HepG2 (cell line): ENCODE data around the gene FAM43A. TPM values are rescaled to one million over a fixed set of nuclear protein-coding genes. Genes with fewer than 3 reads are reported as not detected.

Source experiments
- CREB1 ChIP-seq, 2 experiments: fragments of 450-650 bp in 1 of 2; IDR thresholded peaks; 2 replicates each; pipeline ENCODE4 v1.6.1; 2016 to 2017; ENCODE audit warnings: control low read depth in 1 of 2, mild to moderate bottlenecking in 1 of 2, missing compliant biosample characterization in 1 of 2, missing genetic modification characterization in 1 of 2
- DNMT3B ChIP-seq: conservative IDR thresholded peaks from 2 replicates; pipeline ENCODE4 v1.6.1; 2016; ENCODE audit warnings: missing biosample characterization, control low read depth
- ESRRA ChIP-seq: sonication (generic); formaldehyde crosslinking; IDR thresholded peaks from 2 replicates; pipeline ENCODE4 v1.5.1; 2020; ENCODE audit warnings: mild to moderate bottlenecking, low read depth, missing genetic modification reagents
- FOSL2 ChIP-seq: sonication (generic); formaldehyde crosslinking; IDR thresholded peaks from 2 replicates; pipeline ENCODE4 v1.4.0; 2020; ENCODE audit warnings: missing genetic modification reagents
- FOXC1 ChIP-seq: sonication (generic); formaldehyde crosslinking; IDR thresholded peaks from 2 replicates; pipeline ENCODE4 v1.8.0; 2022; ENCODE audit warnings: mild to moderate bottlenecking, missing genetic modification reagents, borderline replicate concordance
- FOXP1 ChIP-seq, 2 experiments: fragments of 450-650 bp in 1 of 2; IDR thresholded peaks; 2 replicates each; pipeline ENCODE4 v1.6.1; 2017 to 2018; ENCODE audit warnings: antibody characterized with exemption in 1 of 2
- GATAD2A ChIP-seq: IDR thresholded peaks from 2 replicates; pipeline ENCODE4 v1.6.1; 2016
- GFI1 ChIP-seq: sonication (generic); formaldehyde crosslinking; IDR thresholded peaks from 2 replicates; pipeline ENCODE4 v1.5.0; 2020; ENCODE audit warnings: missing genetic modification reagents, mild to moderate bottlenecking, borderline replicate concordance
- PHF8 ChIP-seq: sonication (generic); formaldehyde crosslinking; IDR thresholded peaks from 2 replicates; pipeline ENCODE4 v1.5.0; 2020; ENCODE audit warnings: missing genetic modification reagents
- RARG ChIP-seq: sonication (generic); formaldehyde crosslinking; IDR thresholded peaks from 2 replicates; pipeline ENCODE4 v1.4.0; 2020; ENCODE audit warnings: low read depth, mild to moderate bottlenecking, missing genetic modification reagents
- SOX13 ChIP-seq, 3 experiments: fragments of 450-650 bp in 1 of 3; sonication (generic) in 1 of 3; formaldehyde crosslinking in 1 of 3; IDR thresholded peaks in 2 of 3; conservative IDR thresholded peaks in 1 of 3; 2 replicates each; pipeline versions ENCODE4 v1.5.0 to v1.6.1; 2016 to 2020; ENCODE audit warnings: antibody characterized with exemption in 1 of 3, mild to moderate bottlenecking in 1 of 3, missing compliant biosample characterization in 1 of 3, missing genetic modification reagents in 1 of 3, moderate library complexity in 1 of 3
- SPEN ChIP-seq: sonication (generic); formaldehyde crosslinking; IDR thresholded peaks from 2 replicates; pipeline ENCODE4 v1.5.1; 2020; ENCODE audit warnings: low read depth, mild to moderate bottlenecking, missing genetic modification reagents
- THAP11 ChIP-seq: IDR thresholded peaks from 2 replicates; pipeline ENCODE4 v1.6.1; 2016; ENCODE audit warnings: missing biosample characterization, missing genetic modification reagents
- ZNF230 ChIP-seq: sonication (generic); formaldehyde crosslinking; IDR thresholded peaks from 2 replicates; pipeline ENCODE4 v1.4.0; 2020; ENCODE audit warnings: mild to moderate bottlenecking, missing genetic modification reagents
- ZNF263 ChIP-seq: sonication (generic); formaldehyde crosslinking; IDR thresholded peaks from 2 replicates; pipeline ENCODE4 v1.4.0; 2020; ENCODE audit warnings: missing genetic modification reagents
- ZNF557 ChIP-seq: sonication (generic); formaldehyde crosslinking; IDR thresholded peaks from 2 replicates; pipeline ENCODE4 v1.4.0; 2020; ENCODE audit warnings: missing genetic modification reagents
- ZNF564 ChIP-seq: sonication (generic); formaldehyde crosslinking; IDR thresholded peaks from 2 replicates; pipeline ENCODE4 v1.8.1; 2023; ENCODE audit warnings: mild to moderate bottlenecking, missing genetic modification reagents
- ZNF775 ChIP-seq: sonication (generic); formaldehyde crosslinking; IDR thresholded peaks from 2 replicates; pipeline ENCODE4 v1.4.0; 2020; ENCODE audit warnings: missing genetic modification reagents, mild to moderate bottlenecking, moderate library complexity, borderline replicate concordance
- ZNF781 ChIP-seq: sonication (generic); formaldehyde crosslinking; IDR thresholded peaks from 2 replicates; pipeline ENCODE4 v1.5.1; 2020; ENCODE audit warnings: borderline replicate concordance, mild to moderate bottlenecking, missing genetic modification reagents; ENCODE audit errors: not compliant biosample characterization
- polyA plus RNA-seq, 8 experiments: library from polyadenylated mRNA; depleted of rRNA in 3 of 8; stranded (reverse) in 7 of 8; unstranded in 1 of 8; fragments of >200 nt; fragmentation: Illumina TruSeq in 4 of 8; extraction: Trizol in 4 of 8; gene quantifications; 2 replicates each; pipeline versions ENCODE4 v1.2.1 to v1.2.3, GENCODE V29; 2011 to 2016; ENCODE audit warnings: low read depth in 4 of 8, missing spikeins in 1 of 8, mixed read lengths in 1 of 8; ENCODE audit not compliant: insufficient read depth in 1 of 8
- total RNA-seq, 5 experiments: library from RNA; depleted of rRNA; stranded (reverse); fragments of >200 nt; fragmentation: Illumina TruSeq; extraction: Trizol; gene quantifications; 2 replicates each; pipeline ENCODE4 v1.2.3, GENCODE V29; 2016; ENCODE audit warnings: low read depth in 1 of 5
- TF ChIP-seq, protein P1 (sequence below): sonication (generic); formaldehyde crosslinking; IDR thresholded peaks from 2 replicates; pipeline ENCODE4 v1.8.0; 2022; ENCODE audit warnings: missing genetic modification reagents, mild to moderate bottlenecking, inconsistent platforms, borderline replicate concordance
- TF ChIP-seq, protein P2 (sequence below): sonication (generic); formaldehyde crosslinking; IDR thresholded peaks from 2 replicates; pipeline ENCODE4 v1.4.0; 2020; ENCODE audit warnings: missing genetic modification reagents
- TF ChIP-seq, protein P3 (sequence below): fragments of 450-650 bp; IDR thresholded peaks from 2 replicates; pipeline ENCODE4 v1.6.1; 2016

FAM43A gene
- total and polyA plus RNA-seq, 2 of the 13 experiments (the other 11 are each of a cell fraction or from before 2014, with no cell fraction given), result 0.91 to 1.8 TPM

DNA sequence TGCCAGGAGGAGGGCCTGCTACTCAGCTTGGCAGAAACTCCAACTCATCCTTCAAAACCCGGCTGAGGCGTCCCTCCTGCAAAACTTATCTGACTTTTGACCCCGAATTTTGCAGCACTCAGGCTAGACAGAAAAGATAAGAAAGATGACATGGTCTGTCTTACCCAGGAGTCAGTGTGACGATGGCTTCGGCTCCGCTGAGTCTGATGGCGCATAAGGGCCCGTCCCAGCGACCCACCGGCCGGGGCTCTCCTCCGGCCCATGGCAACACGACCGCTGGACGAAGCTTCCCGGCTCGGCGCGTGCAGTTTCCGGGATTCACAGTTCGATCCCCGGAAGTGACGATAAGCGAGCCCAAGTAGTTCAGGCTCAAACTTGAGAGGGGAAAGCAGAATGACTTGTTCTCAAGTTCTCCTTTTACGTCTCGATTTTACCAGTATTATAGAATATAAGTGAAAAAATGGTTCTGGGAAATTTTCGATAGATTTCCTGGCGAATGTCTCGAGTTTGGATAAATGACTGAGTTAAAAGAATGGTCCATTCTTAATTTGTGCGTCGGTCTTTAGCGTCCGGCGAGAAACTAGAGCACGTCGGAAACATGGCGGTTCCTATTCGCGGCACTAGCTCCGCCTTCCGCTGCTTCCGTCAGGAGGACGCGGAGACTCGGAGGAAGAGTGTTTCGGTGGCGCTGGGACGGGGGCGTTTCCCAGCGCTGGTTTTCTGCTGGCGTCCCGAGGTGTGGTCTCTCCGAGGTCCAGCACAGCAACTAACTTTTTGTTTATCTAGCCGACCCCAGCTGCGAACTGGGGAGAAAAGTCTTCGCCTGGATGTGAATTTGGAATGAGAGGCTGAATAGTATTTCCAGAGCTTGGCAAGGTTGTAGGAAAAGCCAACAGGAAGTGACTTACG lies 13.5 kb upstream of the FAM43A start, which contains the start of gene LSG1 (continued):
- peak; percentile 80 for TF ChIP-seq PHF8 (CRISPR knock-in tag)
- peak; percentile 85 for TF ChIP-seq CREB1 (IDR thresholded peaks at IDR 0.05)
- peak; percentile 97 for TF ChIP-seq CREB1 (CRISPR knock-in tag; IDR thresholded peaks at IDR 0.05)
- peak; percentile 95 for TF ChIP-seq THAP11 (CRISPR knock-in tag)
- no peak for TF ChIP-seq ZNF781
- peak; percentile 73 for TF ChIP-seq FOSL2
- TF ChIP-seq GFI1, result 0 out of 2 replicates have a peak, but pooled peaks have one; percentile 20
- TF ChIP-seq SOX13 (IDR thresholded peaks at IDR 0.05), result no peak
- TF ChIP-seq SOX13 (CRISPR knock-in tag; conservative IDR thresholded peaks at IDR 0.05 in 1 of 2, IDR thresholded peaks at IDR 0.05 in 1 of 2), result peak in 1 of 2 experiments; percentile 14; a peak in 1 of 4 replicates
- 0 out of 2 replicates have a peak, but pooled peaks have one; percentile 30 for TF ChIP-seq ZNF230 (CRISPR knock-in tag)
- TF ChIP-seq, protein P1, sequence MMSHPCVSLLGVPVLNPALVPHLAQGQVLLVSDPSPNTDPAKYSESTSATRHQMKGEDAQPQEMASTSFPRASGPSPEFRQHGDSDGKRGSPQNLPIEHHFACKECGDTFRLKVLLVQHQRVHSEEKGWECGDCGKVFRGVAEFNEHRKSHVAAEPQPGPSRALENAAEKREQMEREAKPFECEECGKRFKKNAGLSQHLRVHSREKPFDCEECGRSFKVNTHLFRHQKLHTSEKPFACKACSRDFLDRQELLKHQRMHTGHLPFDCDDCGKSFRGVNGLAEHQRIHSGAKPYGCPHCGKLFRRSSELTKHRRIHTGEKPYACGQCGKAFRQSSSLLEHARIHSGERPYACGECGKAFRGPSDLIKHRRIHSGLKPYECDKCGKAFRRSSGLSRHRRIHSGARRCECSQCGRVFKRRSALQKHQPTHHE (CRISPR knock-in tag), result peak; percentile 84; the same call in 1 of the 2 replicates
- TF ChIP-seq ZNF775, result no peak
- no peak for TF ChIP-seq ZNF263 (CRISPR knock-in tag)
- TF ChIP-seq ESRRA, result peak; percentile 27; the same call in 1 of the 2 replicates
- no peak for TF ChIP-seq RARG (CRISPR knock-in tag)
- peak; percentile 68 for TF ChIP-seq ZNF564 (CRISPR knock-in tag)
- no peak for TF ChIP-seq ZNF557
- peak; percentile 45; the same call in 1 of the 2 replicates for TF ChIP-seq FOXC1
- TF ChIP-seq DNMT3B, result 0 out of 2 replicates have a peak, but pooled peaks have one; percentile 37
- TF ChIP-seq SPEN (CRISPR knock-in tag), result peak; percentile 95
- TF ChIP-seq FOXP1 (IDR thresholded peaks at IDR 0.05), result no peak
- 0 out of 2 replicates have a peak, but pooled peaks have one; percentile 7 for TF ChIP-seq FOXP1 (CRISPR knock-in tag; IDR thresholded peaks at IDR 0.05)
- TF ChIP-seq GATAD2A (CRISPR knock-in tag), result peak; percentile 76
- TF ChIP-seq, protein P2, sequence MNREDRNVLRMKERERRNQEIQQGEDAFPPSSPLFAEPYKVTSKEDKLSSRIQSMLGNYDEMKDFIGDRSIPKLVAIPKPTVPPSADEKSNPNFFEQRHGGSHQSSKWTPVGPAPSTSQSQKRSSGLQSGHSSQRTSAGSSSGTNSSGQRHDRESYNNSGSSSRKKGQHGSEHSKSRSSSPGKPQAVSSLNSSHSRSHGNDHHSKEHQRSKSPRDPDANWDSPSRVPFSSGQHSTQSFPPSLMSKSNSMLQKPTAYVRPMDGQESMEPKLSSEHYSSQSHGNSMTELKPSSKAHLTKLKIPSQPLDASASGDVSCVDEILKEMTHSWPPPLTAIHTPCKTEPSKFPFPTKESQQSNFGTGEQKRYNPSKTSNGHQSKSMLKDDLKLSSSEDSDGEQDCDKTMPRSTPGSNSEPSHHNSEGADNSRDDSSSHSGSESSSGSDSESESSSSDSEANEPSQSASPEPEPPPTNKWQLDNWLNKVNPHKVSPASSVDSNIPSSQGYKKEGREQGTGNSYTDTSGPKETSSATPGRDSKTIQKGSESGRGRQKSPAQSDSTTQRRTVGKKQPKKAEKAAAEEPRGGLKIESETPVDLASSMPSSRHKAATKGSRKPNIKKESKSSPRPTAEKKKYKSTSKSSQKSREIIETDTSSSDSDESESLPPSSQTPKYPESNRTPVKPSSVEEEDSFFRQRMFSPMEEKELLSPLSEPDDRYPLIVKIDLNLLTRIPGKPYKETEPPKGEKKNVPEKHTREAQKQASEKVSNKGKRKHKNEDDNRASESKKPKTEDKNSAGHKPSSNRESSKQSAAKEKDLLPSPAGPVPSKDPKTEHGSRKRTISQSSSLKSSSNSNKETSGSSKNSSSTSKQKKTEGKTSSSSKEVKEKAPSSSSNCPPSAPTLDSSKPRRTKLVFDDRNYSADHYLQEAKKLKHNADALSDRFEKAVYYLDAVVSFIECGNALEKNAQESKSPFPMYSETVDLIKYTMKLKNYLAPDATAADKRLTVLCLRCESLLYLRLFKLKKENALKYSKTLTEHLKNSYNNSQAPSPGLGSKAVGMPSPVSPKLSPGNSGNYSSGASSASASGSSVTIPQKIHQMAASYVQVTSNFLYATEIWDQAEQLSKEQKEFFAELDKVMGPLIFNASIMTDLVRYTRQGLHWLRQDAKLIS (CRISPR knock-in tag), result 0 out of 2 replicates have a peak, but pooled peaks have one; percentile 42
- TF ChIP-seq, protein P3, sequence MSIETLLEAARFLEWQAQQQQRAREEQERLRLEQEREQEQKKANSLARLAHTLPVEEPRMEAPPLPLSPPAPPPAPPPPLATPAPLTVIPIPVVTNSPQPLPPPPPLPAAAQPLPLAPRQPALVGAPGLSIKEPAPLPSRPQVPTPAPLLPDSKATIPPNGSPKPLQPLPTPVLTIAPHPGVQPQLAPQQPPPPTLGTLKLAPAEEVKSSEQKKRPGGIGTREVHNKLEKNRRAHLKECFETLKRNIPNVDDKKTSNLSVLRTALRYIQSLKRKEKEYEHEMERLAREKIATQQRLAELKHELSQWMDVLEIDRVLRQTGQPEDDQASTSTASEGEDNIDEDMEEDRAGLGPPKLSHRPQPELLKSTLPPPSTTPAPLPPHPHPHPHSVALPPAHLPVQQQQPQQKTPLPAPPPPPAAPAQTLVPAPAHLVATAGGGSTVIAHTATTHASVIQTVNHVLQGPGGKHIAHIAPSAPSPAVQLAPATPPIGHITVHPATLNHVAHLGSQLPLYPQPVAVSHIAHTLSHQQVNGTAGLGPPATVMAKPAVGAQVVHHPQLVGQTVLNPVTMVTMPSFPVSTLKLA, result peak; percentile 39; the same call in 1 of the 2 replicates
